HUDEP-2 (cell line): ENCODE measurements around the gene DEXI.
"Not testable (repeated sequence)": the region's sequence is repeated elsewhere in the genome, so short reads cannot be mapped to it uniquely, and the experiment has no call there.

Experiments
- DNase-seq, 76 experiments: peaks; one replicate each; lab custom pipeline; 2025; ENCODE audit not compliant: unreplicated experiment in 76 of 76; lab: John Stamatoyannopoulos, UW

Gene DEXI

DNA sequence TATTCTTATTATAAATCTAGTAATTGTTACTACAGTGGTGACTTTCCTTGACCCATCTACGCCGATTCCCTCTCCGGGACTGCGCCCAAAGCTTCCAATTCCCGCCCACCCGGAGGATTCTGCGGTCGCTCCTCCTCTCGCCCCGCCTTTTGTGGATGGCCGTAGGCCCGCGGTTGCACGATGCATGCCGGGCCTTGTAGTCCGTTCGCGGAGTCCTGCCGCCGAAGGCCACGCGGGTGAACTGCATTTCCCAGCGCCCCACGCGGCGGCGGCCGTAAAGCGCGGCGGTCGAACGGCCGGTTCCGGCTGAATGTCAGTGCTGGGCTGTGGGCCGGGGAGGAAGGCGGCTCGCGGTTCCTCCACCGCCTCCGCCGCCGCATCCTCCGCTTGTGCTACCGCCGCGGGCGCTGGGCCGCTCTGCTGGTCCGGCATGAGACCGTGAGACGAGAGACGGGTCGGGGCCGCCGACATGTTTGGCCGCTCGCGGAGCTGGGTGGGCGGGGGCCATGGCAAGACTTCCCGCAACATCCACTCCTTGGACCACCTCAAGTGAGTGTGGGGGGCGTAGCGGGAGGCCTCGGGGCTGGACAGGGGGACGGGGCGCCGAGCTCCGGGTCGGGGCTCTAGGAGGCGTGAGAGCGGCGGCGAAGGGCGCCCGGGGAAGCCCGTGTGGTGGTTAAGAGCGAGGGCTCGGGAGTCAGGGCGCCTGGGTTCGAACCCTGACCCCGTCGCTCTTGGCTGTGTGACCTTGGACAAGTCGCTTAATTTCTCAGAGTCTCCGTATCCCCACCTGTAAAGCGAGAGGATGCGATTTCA, 2.2 kb upstream of the DEXI start, which contains the start of gene CLEC16A:
CLEC16A (plus strand) TSS at position 316 of the 816 bp plus-strand sequence; CDS start at position 470, 154 bp downstream.
- DNase-seq: peak in 74 of 76 experiments; percentile 29 to 97 (median 92)

DNA sequence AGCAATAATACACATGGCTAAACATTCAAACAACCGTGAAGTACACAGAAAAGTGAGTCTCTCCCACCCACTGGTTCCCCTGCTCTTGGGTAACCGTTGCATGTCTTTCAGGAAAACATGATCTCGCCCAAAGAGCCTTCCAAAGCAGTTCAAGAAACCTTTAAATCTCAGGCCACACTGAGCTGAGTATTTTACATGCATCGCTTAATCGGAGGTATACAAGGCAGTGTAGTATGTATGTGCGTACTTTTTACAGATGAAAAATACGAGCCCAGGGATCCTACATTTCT, 741 bp upstream of the DEXI start:
- DNase-seq: no peak

DNA sequence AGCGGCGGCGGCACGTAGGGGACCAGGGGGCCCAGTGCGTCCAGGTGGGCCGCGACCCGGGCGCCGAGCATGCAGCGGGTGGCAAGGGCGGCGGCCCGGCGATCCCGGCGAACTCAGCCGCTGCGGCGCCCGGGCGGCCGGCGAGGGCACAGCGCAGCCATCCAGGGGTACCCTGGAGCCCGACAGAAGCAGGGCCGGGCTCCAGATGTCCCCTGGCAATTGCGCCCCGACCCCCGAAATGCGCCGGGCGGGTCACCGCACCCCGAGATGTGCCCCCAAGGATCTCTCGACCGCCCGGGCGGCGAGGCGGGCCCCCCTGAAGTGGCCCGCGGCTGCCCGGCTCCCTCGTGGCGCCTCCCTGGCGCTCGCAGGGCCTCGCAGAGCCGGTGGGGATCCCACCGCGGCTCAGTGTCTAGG, 325 bp downstream of the DEXI start:
- DNase-seq: not testable (repeated sequence)

DNA sequence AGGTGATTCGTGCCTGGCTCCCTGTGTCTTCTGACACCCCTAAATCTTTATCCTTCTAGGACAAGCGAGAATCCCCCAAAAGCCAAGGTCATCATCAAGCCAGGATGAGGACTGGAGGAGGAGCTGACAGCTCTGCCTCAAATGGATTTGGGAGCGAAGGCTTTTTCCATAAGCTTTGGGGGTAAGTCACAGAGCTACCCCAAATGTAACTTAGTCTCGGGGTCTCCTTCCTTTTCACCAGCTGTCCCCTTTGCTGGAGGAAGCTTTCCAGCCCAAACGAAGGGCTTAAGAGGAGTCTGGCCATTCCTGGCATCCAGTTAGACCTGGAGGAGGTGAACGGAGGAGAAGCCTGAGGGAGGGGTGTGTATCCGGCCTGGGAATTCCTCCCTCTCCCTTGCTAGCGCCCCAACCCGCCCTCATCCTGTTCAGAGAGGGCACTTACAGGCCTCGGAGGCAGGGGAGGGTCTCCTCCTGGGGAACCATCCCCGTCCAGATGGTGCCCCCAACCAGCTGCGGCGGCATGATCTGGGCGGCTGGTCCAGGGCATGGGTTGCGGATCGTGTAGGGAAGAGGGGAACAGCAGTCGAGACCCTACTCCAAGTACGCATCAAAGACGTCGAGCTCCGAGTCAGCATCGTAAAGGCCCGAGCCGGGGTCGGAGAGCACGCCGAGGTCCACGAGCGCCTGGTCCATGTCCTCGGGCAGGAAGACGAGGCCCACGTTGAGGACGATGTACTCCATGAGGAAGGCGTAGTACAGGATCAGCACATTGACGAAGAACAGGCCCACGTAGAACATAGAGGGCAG, 938 bp downstream of the DEXI start:
- DNase-seq: peak in 1 of 76 experiments; percentile 21

DNA sequence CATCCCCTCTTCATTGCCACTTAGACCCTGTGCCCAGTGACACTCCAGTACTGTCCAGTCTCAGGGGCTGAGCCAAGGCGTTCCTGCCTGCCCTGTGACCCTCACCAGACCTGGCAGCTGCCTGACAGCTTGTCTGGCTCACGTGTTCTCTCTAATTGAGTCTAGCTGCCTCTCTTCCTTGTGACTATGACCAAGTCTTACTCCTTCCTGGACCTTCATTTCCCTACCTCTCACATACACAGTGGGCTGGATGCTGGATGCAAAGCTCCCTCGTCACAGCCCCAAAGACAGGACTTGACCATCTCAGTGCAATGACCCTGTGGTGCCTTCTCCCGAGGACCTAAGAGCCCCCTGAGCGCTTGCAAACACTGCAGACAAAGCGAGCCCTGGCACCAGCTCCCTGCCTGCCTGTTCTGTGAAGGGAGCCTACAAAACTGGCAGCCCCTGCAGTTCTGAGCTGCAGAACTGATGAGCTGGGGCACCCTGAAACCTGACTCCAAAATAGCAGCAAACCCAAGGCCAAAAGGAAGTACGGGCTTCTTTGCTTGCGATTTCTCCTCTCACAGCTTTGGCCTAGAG, 1.7 kb downstream of the DEXI start:
- DNase-seq: peak in 2 of 76 experiments; percentile 2 to 8

DNA sequence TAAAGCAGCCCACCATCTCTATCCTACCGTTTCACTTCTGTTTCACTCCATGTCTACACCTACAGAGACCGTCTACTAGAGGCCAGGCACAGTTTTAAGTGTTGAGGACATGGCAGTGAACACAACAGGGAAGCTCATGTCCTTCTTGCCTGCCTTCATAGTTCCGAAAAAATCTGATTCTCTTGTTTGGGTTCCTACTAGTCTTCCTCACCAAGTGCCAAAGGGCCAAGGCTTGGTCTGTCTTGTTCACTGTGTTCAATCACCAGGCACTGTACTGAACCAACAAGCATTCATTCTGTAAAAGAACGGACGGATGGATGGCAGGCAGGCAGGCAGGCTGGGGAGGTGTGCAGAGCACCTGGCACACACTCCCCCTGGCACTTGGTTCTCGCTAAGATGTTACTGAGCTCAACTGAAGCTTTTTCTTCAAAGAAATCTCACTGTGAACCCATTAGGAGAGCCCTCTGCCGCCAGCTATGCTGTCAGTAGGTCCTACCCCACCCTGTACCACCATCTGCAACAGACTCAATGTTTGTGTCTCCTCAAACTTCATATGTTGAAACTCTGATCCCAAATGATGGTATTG, 2.5 kb downstream of the DEXI start:
- peak in 1 of 76 experiments; percentile 1 for DNase-seq

DNA sequence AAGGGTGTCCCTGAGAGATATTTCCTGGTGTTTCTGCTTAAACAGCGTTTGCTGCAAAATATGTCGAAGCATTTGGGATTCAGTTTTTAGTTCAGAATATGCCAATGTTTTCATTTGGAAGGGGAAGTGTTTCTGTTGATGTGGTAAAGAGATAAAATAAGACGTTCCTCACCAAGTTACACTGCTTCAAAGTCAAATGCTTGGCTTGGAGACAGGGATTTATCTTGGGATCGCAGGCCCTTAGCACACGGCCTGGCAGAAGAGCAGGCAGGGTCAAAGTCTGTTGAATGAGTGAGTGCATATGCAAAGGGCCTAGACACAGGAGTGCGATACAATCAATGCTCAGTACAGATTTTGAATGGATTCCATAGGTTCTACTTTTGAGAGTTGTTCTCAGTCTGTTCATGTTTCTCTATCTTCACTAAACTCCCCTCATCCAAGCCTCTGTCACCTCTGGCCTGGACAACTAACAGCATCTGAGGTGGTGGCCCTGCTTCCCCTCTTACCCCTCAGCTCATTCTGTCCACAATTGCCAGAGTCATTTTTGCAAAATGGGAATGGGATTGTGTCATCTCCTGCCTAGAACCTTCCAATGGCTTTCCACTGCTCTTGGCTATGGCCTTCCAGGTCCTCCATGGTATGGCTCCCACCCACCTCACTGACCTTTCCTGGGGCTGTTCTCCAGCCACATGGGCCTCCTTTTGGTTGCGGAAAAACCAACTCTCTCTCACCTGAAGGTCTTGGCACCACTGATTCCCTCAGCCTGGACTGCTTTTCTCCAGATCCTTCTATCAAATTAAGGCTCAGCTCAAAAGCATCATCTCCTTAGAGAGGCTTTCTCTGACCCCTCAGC, 3.2 kb downstream of the DEXI start:
- DNase-seq: peak in 41 of 76 experiments; percentile 6 to 71 (median 34)

DNA sequence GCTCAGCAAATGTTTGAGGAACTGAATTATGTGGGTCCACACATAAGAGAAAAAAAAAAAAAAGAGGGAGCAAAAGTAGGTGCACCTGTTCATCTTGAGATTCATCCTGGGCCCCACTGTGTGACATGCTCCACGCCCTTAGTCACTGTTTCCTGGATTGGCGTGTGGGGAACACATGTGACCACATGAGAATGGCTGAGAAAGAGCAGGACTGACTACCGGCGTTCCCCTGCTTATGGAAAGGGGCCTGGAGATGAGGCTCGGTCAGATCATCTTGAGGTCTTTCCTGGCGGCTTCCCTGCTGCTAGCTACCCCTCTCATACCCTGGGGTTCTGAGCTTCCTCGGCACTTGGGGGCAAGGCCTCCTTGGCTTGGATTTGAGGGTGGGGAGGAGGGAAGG, 3.9 kb downstream of the DEXI start:
- DNase-seq: peak in 2 of 76 experiments; percentile 3 to 18

DNA sequence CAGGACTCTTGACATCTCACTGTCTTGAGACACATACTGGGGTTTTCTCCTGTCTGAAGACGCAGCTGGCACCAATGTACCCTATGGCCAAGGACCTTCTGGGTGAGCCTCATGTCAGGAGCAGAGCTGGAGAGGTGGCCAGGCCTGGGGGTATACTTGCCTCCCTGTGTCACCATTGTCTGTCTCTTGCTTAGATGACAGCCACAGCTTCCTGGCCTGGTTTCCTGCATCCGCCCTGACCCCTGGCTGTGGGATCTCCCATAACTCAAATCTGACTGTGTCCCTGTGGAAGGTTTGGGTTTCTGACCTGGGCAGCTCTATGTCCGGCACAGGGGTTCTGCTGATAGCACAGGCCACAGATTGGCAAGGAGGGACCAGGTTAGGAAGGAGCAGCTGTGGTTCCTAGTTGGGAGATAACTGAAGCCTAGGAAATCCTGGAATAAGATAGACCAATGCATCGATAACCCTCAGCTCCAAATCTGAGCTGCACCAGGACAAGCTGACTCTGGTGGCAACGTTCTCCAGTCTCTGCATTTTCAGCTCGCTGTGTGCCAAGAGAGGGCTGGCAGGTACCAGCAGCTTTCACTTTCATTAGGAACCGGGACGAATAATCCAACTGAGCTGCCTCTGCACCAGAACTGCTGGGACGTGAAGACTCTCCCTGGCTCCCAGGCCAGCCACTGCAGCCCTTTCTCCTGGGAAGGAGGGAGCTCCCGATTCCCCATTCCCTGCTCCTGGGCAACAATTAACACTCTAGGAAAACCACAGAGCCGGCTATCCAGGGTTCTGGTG, 5.0 kb downstream of the DEXI start:
- peak in 1 of 76 experiments; percentile 2 for DNase-seq

DNA sequence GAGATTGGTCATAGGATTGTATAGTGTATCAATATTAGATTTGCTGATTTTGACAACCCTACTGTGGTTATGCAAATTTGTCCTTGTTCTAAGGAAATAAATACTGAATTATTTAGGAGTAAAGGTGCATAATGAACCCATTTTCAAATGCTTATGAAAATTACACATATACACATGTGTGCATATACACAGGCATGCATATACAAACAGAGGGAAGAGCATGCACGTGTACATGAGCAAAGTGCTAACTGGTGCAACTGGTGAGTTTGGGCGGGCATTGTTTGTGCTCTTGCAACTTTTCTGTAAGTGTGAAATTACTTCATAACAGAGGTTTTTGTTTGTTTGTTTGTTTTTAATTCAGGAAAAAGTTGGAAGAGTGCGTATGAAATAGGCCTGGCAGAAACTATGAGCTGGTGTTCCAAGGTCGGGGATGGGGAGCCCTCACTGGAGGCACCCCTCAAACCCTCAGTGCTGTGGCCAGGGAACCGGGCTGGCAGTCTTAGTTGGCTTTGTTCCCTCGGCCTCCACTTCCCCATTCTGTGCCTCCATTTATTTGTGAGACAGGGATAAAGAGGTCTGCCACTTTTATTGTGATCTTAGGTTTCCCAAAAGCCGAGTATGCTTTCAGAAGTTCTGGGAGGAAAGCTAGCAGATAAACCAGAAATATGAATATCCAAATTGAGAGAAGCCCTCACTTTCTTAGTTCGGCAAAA, 5.8 kb downstream of the DEXI start:
- DNase-seq: no peak

DNA sequence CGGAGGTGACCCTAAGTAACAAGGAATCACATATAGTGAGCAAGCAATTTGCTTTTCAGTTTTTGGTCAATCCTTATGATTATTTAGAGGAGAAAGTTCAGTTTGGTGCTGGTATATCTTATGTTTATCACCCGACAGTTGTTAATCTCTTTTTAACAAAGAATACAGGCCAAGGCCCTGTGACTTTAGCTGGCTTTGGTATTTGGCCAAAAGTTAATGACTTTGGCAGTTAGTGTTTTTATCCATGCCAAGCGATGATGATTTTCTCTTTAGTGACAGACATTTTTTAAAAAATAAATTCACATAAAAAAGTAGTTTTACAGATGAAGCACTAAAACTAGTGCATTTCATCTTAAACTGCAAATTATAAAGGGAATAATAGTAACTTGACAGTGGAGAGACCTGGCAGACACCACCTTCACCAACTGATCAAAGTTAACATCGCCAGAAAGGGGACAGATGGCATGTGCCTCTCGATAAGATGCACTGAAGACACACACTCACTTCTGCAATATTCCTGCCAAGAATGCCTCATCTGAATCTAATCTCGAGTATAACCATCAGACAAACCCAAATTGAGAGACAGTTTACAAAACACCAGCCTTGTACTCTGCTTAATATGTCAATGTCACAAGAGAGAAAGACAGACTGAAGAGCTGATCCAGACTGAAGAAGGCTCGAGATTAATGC, 6.9 kb downstream of the DEXI start:
- DNase-seq: peak in 68 of 76 experiments; percentile 14 to 93 (median 64)

DNA sequence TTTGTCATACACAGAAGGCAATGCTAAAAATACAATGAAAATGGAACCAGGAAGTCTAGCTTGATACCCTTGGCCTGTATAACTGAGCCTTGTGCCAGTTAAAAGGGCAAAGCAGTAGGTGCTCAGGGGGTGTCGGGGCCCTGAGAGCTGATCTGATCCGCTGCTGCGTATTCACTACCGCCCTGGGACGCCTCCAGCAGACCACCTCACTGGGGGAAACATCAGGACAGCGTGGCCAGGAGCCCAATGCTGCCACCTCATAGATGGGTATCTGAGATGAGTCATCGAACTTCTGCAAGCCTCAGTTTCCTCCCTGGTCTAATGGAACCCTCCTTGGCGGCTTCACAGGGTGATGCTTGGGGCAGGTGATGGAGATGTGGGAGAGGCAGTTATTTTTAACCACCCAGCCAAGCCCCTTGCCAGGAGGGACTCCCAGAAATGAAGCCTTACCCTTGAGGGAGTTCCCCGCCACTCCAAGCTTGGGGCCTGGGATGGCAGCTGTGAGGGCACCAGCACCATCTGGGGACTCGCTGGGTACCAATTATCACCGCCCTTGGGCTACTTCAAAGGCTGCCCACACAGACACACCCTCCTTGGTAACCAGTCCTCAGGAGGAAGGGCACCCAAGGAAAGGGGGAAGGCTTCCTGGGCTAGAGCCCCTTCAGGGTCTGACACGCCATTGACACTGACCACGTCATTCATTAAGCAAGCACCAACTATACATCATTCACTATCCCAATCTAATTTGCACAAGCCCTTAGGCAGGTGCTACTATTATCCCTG, 7.8 kb downstream of the DEXI start:
- DNase-seq: peak in 28 of 76 experiments; percentile 8 to 53 (median 32)

DNA sequence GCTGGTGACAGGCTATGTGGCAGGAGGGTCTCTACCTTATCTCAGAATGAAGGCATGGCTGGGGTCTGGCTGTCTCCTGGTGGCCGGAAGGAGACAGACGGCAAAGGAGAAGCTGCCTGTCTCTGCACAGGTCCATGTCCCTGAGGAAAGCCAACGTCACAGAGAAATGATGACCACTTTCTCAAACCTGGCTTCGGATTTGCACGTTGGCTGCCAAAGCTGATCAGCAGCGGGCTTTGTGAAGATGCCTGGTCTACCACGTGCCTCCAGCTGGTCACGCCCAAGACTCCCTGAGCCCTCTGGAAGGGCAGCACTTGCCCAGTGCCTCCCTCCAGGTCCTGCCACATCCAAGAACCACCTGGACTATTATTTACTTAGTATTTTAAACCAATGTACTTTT, 8.4 kb downstream of the DEXI start:
- DNase-seq: peak in 49 of 76 experiments; percentile 11 to 65 (median 27)

DNA sequence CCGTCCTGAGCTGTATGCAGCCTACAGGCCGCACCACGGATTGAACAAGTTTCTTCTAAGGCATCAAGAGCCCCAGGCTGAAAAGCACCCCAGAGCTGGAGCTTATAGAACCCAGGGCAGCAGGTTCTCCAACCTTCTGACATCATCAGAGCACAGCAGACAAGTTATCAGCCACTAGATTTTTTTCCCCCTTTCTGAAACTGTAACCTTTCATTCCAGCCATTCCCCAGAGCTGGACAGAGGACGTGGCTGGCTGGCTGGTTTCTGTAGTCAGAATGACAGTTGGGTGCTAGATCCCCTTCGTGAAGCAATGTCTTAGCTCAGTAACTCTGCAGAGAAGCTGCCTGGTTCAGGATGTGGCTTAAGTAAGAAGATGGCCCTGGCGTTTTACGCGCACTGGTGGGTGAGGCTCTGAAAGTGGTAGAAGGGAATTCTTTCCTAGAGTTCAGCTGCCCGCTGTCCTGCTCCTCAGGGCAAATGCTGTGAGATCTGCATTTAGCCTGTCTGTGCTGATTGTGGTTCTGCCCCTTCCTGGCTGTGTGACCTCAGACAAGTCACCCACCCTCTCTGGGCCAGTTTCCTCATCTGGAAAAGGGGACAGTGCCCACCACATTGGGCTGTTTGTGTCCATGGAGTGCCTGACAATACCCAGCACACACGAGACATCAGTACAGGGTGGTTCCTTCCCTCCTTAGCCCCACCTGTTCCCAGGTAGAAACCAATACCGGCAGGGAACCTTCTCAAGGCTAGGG, 9.1 kb downstream of the DEXI start:
- DNase-seq: no peak

DNA sequence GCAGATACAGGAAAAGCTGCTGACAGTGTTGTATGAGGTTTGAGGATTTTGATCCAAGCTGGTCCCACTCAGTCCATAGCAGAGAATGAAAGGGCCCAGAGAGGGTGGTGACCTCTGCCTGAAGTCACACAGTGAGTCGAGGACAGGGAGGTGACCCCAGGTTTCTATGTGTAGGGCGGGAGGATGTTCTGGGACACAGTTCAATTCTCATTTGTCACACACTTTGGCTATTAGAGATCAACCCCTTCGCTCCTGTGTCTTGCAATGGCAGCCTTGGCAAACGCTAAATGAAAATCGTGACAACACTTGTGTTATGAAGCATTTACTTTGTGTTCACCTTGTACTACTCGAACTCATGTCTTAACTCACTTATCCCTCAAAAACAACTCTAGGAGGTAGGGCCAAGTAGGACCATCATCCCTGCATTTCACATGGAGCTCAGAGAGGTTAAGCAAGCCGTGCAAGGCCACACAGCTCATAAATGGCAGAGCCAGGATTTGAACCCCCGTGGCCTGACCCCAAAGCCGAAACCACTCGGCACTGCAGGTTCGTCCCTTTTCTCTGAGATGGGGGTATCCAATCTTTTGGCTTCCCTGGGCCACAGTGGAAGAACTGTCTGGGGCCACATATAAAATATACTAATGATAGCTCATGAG, 10.2 kb downstream of the DEXI start:
- no peak for DNase-seq

DNA sequence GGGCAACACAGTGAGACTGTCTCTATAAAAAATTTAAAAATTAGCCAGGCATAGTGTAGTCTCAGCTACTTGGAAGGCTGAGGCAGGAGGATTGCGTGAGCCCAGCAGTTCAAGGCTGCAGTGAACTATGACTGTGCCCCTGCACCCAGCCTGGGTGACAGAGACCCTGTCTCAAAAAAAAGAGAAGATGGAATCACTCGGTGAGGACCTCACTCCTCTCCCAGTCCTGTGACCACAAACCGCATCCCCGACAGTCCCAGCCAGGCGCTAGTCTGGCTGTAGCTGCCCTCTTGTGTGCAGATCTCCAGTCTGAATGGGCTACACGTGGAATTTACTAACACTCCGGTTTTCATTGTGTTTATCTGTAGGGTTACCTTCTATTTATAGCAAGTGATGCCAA, 11.1 kb downstream of the DEXI start:
- DNase-seq: no peak
